Activated effector memory CD4-positive, alpha-beta T cell treated with Interleukin-2 at 50 U/mL for 16 hours (primary cell): ENCODE data around the gene TMED6.
"Not testable (repeated sequence)": the region's sequence is repeated elsewhere in the genome, so short reads cannot be mapped to it uniquely, and the experiment has no call there.

ENCODE experiments used
- DNase-seq: peaks from one replicate; pipeline ENCODE4 v3.0.0-alpha.2; 2020

Gene TMED6

GRCh38 chr16:69351309-69352027 lies at the start of gene TMED6:
Gene TMED6, minus strand, starts transcription at chr16:69351786. Its CDS starts 33 bp downstream, at chr16:69351753.
- no peak for DNase-seq

DNA sequence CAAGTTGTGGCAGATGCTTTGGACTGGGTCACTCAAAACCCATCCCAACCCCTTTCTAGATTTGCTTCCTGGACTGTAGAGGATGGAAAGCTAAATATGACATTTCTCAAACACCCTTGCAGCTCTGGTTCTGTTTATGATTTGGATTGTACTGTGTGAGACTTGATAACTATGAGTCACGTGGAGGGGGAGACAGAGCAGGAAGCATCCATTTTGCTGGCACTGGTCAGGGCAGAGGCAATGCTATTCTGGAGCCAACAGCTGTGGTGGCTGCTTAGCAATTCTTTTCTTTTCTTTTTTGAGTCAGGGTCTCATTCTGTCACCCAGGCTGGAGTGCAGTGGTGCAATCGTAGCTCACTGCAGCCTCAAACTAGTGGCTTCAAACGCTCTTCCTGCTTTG lies 47.8 kb upstream of the TMED6 start:
- DNase-seq: no peak

- DNase-seq: no peak
Measured at GRCh38 chr16:69397821-69398521, 46.4 kb upstream of the TMED6 start.

DNA sequence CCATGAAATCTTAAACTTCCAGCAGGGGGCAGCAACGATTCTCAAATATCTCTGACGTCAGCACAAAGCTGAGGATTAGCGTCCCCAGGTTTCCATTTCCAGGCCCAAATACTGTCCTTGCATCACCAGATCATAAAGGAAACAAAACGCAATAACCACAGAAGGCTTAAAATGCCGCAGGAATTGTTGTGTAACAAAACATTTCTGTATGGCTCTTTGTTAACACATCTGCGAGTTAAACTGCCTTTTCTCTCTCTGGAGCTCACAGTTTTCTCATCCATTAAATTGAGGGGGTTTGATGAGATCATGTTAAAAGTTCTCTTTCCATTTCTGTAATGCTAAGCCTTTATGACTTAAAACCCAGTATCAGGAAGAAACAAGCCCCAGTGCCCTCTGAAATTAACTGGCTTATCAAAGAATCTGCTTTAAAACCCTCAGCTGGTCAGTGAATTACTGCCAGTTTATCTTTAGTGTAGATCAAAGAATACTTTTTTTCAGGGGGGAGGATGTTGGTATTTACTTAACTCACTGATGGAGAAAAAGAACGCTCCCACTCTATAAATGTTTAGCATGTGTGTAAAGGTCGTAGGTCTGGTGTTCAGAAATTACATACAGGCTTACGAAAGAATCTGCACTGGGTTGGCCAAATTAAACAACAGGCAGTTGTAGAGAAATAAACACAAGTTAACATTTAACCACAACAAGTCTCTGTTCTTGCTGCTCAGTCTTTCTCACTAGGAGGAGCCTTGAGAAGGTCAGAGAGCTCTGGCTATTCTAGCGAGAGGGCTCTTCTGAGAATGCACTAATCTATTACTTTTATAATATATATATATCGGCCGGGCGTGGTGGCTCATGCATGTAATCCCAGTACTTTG lies 44.8 kb upstream of the TMED6 start:
- peak; percentile 25 for DNase-seq

DNA sequence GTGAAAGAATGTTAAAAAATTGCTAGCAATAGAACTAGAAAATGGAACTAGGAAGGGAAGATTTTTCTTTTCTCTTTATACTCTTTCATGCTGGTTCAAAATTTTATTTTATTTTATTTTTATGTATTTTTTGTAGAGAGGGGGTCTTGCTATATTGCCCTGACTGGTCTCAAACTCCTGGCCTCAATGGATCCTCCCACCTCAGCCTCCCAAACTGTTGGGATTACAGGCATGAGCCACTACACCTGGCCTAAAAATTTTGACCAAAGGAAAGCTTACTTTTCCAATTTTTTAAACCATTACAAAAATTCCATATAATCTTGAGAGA lies 44.2 kb upstream of the TMED6 start:
- DNase-seq: no peak

DNA sequence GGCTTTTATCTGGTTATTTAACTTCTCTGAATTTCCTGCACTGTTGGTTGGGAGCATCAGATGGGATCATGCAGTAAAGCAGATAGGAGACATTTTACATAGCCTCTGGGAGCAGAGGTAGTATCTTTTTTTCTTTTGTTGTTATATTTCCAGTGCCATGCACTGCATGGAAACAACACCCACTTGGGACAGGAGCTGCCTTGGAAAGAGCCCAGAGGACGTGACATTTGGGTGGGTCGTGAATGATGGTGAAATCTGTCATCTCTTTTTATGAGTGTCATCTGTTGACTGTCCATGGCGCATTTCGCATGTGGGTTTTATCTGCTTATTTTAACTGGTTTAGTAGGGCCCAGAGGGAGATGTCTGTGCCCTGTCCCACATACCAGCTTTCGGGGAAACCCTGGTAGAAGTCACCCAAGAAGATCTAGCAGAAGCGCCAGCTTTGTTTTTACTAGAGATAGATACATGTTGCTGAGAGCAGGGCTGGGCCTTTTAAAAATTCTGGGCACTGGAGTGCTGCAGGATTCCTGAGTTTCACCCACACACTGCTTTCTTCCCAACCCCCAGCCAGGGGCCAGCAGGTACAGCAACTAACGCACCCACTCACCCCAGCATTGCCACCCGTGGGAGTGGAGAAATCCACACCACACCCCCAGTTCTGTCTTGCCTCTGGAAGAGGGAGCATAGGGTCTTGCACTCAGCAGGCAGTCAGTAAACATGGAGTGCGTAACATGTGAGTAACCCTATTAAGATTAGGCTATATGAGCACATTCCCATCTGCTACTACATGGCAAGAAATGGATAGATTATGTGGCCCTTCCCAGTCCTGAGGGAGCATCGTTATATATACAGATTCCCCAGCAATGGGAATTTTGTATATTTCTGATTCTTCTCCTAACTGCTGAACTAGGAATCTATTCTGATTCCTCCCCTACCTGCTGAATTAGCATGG lies 42.6 kb upstream of the TMED6 start:
- no peak for DNase-seq

GRCh38 chr16:69386596-69386995 lies 35.0 kb upstream of the TMED6 start:
- DNase-seq: no peak

DNA sequence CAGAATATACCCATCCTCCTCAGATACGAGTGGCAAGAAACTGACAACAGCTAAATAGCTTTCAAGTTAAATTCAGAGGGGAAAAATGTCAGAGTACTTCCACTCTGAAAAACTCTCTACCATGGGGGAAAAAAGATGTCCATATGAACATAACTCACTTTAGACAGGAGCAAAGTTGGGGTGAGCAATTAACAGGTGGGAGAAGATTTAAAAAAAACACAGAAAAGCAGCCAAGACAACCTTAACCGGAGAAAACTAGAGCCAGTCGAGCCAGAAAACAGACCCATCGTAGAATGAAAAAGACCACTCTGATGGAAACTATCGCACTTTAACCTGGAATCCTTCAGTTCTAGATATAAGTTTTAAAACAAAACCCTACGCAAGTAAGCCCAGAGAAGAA lies 33.4 kb upstream of the TMED6 start:
- DNase-seq: no peak

DNA sequence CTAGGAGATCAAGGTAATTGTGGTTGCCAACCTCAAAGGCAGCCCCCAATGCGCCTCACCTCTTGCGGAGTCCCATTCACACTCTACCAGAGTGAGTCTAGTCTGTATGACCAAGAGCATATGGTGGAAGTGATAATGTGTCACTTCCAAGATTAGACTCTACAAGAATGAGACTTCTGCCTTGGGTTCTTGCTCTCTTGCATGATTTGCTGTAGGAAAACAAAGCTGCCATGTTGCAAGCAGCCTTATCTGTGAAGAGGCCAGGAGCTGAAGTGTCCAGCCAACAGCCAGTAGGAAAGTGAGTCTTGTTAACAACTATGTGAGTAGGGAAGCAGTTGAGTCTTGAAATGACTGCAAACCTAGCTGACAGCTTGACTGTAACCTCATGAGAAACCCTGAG lies 30.8 kb upstream of the TMED6 start:
- DNase-seq: no peak

DNA sequence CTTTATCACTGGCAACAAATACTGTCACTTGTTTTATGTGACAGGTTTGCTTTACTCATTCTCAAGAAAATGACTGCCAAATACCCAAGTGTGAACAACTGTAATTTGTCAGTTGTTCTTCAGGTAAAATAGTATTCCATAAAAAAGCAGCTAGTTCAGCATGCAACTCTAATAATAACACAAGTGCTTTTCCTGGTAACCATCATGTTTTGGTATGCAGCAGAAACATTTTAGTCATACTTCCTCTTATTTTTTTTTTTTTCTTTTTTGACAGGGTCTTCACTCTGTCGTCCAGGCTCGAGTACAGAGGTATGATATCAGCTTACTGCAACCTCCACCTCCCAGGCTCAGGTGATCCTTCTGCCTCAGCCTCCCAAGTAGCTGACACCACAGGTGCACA lies 29.6 kb upstream of the TMED6 start:
- DNase-seq: no peak

DNA sequence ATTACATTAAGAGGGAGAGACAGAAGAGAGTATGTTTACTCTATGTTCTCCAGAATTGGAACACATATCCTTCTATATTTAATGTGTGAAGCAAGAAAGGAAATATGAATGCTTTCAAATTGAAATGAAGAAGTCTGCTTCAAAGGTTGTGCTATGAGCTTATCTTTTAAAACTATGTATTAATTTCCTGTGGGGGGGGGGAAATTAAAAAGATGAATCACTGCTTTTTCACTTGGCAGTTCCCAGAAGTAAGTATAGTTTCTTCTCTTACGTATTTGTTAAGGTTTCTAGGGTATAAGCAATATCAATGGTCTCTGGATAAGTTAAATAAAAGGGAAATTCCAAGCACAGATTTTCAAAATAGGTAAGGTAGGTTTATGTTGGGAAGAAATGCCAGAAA lies 27.2 kb upstream of the TMED6 start:
- no peak for DNase-seq

DNA sequence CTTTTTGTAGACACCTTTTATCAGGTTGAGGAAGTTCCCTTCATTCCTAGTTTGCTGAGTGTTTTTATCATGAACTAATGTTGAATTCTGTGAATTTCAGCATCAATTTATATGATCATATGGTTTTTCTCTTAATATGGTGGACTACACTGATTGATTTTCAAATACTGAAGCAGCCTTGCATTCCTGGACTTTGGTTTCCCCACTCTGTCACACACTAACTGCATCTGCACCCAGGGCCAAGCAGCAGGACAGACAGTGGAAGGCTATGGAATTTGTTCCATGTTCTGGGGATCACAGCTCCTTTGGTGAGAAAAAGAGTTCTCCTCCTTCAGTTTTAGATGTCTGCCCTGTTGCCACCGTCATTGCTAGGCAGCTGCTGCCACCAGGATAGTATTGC lies 26.4 kb upstream of the TMED6 start:
- no peak for DNase-seq

DNA sequence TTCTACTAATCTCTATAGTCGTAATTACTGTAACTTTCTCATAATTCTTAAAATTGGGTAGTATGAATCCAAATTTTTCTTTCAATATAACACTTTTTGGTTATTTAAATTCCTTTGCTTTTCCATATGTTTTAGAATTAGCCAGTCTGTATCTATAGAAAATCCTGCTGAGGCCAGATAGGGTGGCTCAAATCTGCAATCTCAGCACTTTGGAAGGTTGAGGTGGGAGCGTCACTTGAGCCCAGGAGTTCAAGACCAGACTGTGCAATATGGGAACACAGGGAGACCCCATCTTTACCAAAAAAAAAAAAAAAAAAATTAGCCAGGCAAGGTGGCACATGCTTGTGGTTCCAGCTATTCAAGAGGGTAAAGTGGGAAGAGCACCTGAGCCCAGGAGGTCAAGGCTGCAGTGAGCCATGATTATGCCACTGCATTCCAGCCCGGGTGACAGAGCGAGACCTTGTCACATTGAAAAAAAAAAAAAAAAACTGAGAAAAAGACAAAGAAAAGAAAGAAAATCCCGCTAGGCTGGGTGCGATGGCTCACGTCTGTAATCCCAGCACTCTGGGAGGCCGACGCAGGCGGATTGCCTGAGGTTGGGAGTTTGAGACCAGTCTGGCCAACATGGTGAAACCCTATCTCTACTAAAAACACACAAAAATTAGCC lies 24.9 kb upstream of the TMED6 start:
- no peak for DNase-seq

DNA sequence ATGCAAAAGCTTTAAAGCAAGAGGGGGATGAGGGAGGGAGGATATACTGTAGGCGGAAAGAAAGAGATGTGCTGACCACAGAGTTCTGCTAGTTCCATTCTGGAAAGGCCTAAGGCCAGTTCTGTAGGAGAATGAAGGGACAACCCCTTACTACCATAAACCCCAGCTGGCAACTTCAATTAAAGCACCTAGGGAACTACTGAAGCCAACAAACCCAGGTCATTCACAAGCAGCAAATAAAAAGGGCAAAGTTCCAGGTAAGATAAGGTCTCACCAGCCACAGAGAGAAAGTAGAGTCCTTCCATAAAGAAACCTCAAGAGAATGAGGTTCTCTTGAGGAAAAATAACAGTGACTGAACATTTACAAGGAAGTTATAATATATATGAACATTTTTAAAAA lies 21.4 kb upstream of the TMED6 start:
- no peak for DNase-seq

DNA sequence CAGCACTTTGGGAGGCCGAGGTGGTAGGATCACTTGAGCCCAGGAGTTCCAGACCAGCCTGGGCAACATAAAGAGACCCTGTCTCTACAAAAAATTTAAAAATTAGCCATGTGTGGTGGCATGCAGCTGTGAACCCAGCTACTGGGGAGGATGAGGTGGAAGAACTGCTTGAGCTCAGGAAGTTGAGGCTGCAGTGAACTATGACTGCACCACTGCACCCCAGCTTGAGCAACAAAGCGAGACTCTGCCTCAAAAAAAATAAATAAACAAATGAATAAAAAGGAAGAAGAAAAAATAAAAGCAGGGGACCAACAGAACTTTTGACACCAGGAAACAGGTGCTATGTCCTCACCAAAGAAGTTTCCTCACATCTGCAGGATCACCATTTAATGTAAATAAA lies 20.0 kb upstream of the TMED6 start:
- no peak for DNase-seq

DNA sequence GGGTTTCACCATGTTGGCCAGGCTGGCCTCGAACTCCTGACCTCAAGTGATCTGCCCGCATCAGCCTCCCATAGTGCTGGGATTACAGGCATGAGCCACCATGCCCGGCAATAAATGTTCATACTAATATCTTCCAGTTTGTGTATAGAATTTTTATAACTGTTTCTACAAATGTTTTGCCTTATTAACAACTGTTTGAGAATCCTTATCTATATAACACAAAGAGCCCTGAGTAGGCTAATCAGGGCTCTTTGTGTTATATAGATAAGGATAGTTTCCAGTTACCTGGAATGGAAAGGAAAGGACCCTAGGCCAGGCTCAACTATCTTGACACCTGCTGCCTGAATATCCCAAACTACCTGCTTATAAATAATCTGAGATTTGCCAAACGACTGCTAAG lies 17.3 kb upstream of the TMED6 start:
- no peak for DNase-seq

DNA sequence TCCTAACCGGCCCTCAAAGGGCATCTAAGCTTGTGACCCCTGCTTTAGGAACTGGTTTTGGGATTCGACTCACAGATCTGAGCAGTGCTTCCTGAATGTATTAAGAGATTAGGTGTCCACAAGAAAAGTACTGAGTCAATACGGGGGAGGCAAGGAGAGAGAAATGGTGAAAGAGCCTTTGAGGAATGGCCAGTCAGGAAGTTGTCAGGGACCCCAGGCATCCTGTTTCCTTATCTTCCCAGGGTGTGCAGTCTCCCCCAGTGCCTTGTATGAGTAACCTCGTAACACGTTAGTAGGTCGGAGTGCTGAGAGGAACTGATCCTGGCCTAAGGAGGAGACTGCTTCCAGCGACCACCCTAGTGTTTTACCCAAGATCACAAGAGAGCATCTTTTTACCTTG lies 16.4 kb upstream of the TMED6 start:
- no peak for DNase-seq

GRCh38 chr16:69366431-69366830 lies 14.8 kb upstream of the TMED6 start:
- no peak for DNase-seq

DNA sequence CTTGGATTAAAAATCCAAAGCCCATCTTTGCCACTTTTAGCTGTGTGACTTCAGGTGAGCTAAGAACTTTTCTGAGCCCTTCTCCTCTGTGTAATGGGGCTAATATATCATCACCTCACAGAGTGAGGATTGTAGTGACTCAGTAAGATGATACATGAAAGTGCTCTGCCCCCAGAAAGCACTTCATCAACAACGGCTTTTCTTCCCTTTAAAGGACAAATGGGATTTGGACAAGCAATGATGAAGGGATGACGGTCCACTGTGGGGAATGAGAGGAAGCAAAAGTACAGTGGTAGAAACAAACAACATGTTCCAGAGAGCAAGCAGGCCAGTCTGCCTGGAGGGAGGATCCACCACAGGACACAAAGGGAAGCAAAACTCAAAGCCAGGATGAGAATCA lies 14.3 kb upstream of the TMED6 start:
- DNase-seq: no peak

DNA sequence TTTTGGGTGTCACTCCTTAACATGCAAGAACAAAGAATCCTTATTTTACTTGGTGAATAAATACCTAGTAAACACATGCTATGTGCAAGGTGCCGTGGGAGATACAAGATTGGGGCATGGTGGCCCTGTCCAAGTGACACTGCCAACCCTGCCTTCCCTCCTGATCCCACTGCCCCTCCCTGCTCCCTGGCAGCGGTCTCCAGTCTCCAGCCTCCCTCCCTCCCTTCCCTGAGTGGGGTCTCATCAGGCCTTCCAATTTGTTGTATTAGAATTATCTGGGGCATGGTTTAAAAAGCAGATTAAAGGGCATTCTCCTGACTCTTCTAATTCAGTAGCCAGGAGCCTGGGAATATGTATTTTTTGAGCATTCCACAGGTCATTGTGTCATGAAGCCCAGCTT lies 12.5 kb upstream of the TMED6 start:
- DNase-seq: no peak

DNA sequence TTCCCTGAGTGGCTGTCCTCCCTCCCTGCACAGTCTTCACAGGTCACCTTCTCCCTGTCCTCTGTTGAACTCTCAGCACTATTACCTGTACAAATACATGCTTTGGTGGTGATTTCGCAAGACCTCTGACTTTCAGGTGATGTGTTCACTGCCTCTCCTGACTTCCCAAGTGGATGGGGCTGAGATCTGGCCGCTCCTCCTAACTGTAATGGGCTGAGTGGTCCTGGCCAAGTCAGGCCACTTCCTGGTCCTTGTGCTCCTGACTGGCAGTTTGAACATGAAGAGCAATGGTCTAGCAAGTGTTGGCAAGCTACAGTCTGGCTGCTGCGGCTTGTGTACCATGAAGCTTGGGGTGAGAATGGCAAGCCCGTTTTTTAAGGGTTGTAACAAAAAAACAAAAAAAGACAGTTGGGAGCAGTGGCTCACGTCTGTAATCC lies 11.7 kb upstream of the TMED6 start:
- no peak for DNase-seq

DNA sequence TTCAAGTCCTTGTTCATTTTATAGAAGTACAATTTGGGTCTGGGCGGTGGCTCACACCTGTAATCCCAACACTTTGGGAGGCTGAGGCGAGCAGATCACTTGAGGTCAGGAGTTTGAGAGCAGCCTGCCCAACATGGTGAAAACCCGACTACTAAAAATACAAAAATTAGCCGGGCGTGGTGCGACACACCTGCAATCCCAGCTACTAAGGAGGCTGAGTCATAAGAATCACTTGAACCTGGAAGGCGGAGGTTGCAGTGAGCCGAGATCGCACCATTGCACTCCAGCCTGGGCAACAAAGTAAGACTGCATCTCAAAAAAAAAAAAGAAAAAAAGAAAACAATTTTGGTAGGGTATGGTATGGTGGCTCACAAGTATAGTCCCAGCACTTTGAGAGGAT lies 8.5 kb upstream of the TMED6 start:
- not testable (repeated sequence) for DNase-seq
